ENCODE measurements around the gene NUDCD2. TPM values are rescaled to one million over a fixed set of nuclear protein-coding genes. Genes with fewer than 3 reads are reported as not detected.
"Not testable (repeated sequence)": the region's sequence is repeated elsewhere in the genome, so short reads cannot be mapped to it uniquely, and the experiment has no call there.

NUDCD2 gene
- total RNA-seq, 1 donor from 2014 or later, result 6.6 TPM

GRCh38 chr5:163434401-163434866 is 25.5 kb downstream of the NUDCD2 start:
- FAIRE-seq, result no peak
- DNase-seq (ENCODE audit: low read depth), result peak; percentile 90

GRCh38 chr5:163433271-163433670 is 26.6 kb downstream of the NUDCD2 start:
- no peak for DNase-seq (ENCODE audit: low read depth)
- H3K4me3 ChIP-seq (ENCODE audit: low read depth, low read length), result no peak overlapping the region
- no peaks in the 10 kb centered on the region for H3K27me3 ChIP-seq (ENCODE audit: control insufficient read depth, insufficient read depth, low read length)
- FAIRE-seq, result no peak
- TF ChIP-seq CTCF (IDR thresholded peaks at IDR 0.05; ENCODE audit: insufficient read depth, low read length, severe bottlenecking), result no peak
- H3K36me3 ChIP-seq (ENCODE audit: control insufficient read depth, insufficient read depth, low read length), result no peaks in the 10 kb centered on the region

More at GRCh38 chr5:163434401-163434866, 25.5 kb downstream of the NUDCD2 start:
- Histone ChIP-seq H3K36me3 (ENCODE audit: control insufficient read depth, insufficient read depth, low read length) (peaks cover 2% of the 10 kb centered on the region), H3K4me3 (ENCODE audit: low read depth, low read length) (no peak overlapping the region), H3K27me3 (ENCODE audit: control insufficient read depth, insufficient read depth, low read length) (no peaks in the 10 kb centered on the region)
- TF ChIP-seq CTCF (IDR thresholded peaks at IDR 0.05; ENCODE audit: insufficient read depth, low read length, severe bottlenecking), result no peak

GRCh38 chr5:163432544-163432943 is 27.4 kb downstream of the NUDCD2 start:
- Histone ChIP-seq H3K27me3 (ENCODE audit: control insufficient read depth, insufficient read depth, low read length) (no peaks in the 10 kb centered on the region), H3K4me3 (ENCODE audit: low read depth, low read length) (no peak overlapping the region), H3K36me3 (ENCODE audit: control insufficient read depth, insufficient read depth, low read length) (no peaks in the 10 kb centered on the region)
- DNase-seq (ENCODE audit: low read depth) (no peak), FAIRE-seq (no peak)
- TF ChIP-seq CTCF (IDR thresholded peaks at IDR 0.05; ENCODE audit: insufficient read depth, low read length, severe bottlenecking), result no peak

- not testable (repeated sequence) for H3K36me3 ChIP-seq (ENCODE audit: control insufficient read depth, insufficient read depth, low read length); H3K4me3 ChIP-seq (ENCODE audit: low read depth, low read length); DNase-seq (ENCODE audit: low read depth); FAIRE-seq; H3K27me3 ChIP-seq (ENCODE audit: control insufficient read depth, insufficient read depth, low read length)
These were observed 33.8 kb downstream of the NUDCD2 start for GRCh38 chr5:163426128-163426527.

GRCh38 chr5:163424836-163425235 is 35.1 kb downstream of the NUDCD2 start:
- no peak for TF ChIP-seq CTCF (IDR thresholded peaks at IDR 0.05; ENCODE audit: insufficient read depth, low read length, severe bottlenecking)
- FAIRE-seq, result no peak
- Histone ChIP-seq H3K27me3 (ENCODE audit: control insufficient read depth, insufficient read depth, low read length) (no peaks in the 10 kb centered on the region), H3K36me3 (ENCODE audit: control insufficient read depth, insufficient read depth, low read length) (no peaks in the 10 kb centered on the region), H3K4me3 (ENCODE audit: low read depth, low read length) (no peak overlapping the region)
- DNase-seq (ENCODE audit: low read depth), result no peak

GRCh38 chr5:163415673-163416072 is 44.2 kb downstream of the NUDCD2 start:
- not testable (repeated sequence) for H3K27me3 ChIP-seq (ENCODE audit: control insufficient read depth, insufficient read depth, low read length); FAIRE-seq; H3K36me3 ChIP-seq (ENCODE audit: control insufficient read depth, insufficient read depth, low read length); DNase-seq (ENCODE audit: low read depth); H3K4me3 ChIP-seq (ENCODE audit: low read depth, low read length)

GRCh38 chr5:163410505-163410904 is 49.4 kb downstream of the NUDCD2 start:
- Histone ChIP-seq H3K27me3 (ENCODE audit: control insufficient read depth, insufficient read depth, low read length) (no peaks in the 10 kb centered on the region), H3K4me3 (ENCODE audit: low read depth, low read length) (no peak overlapping the region), H3K36me3 (ENCODE audit: control insufficient read depth, insufficient read depth, low read length) (no peaks in the 10 kb centered on the region)
- no peak for FAIRE-seq
- no peak for TF ChIP-seq CTCF (IDR thresholded peaks at IDR 0.05; ENCODE audit: insufficient read depth, low read length, severe bottlenecking)
- no peak for DNase-seq (ENCODE audit: low read depth)
